B cell (primary cell): ENCODE results near the gene IL31RA. TPM values are rescaled to one million over a fixed set of nuclear protein-coding genes. Genes with fewer than 3 reads are reported as not detected.

Experiments used
- ATAC-seq: fragments of 200-7000 bp; cut with Tn5 transposase; one replicate; pipeline ENCODE4 v1.10.0; 2021; ENCODE audit warnings: low read depth, mild to moderate bottlenecking, moderate number of reproducible peaks, moderate library complexity
- CTCF ChIA-PET: fragments of 350-600 bp; sonication (Branson Sonifier 250); formaldehyde crosslinking; loops from one replicate; lab custom pipeline; 2021; ENCODE audit warnings: antibody characterized with exemption, inconsistent platforms; lab: Charles Lee
- POLR2A ChIA-PET: fragments of 350-600 bp; sonication (Branson Sonifier 250); formaldehyde crosslinking; loops from one replicate; lab custom pipeline; 2021; ENCODE audit warnings: antibody characterized with exemption; lab: Charles Lee
- DNase-seq: peaks from one replicate; pipeline ENCODE4 v3.0.0; 2013
- H2AFZ ChIP-seq: 2 replicates; pipeline ENCODE4 v1.6.1; 2012; ENCODE audit warnings: mild to moderate bottlenecking, low read depth, low read length; ENCODE audit not compliant: insufficient read depth, poor library complexity, severe bottlenecking
- H3K27ac ChIP-seq, 2 donors: 1 replicate in 1 of 2; 2 replicates in 1 of 2; pipeline ENCODE4 v1.5.1; 2012 to 2013; ENCODE audit warnings: low read length in 2 of 2, mild to moderate bottlenecking in 2 of 2, moderate library complexity in 1 of 2
- H3K27me3 ChIP-seq, 4 experiments: fragments of 200-600 bp in 1 of 4; sonication (generic) in 1 of 4; replicated peaks in 1 of 4; 1 replicate in 2 of 4; 2 replicates in 2 of 4; pipeline versions ENCODE4 v1.6.1 to v1.7.0; 2013 to 2016; ENCODE audit warnings: low read length in 3 of 4, mild to moderate bottlenecking in 2 of 4, mixed read lengths in 1 of 4, moderate library complexity in 1 of 4; ENCODE audit not compliant: insufficient read depth in 4 of 4, control insufficient read depth in 3 of 4; ENCODE audit errors: control extremely low read depth in 1 of 4
- H3K36me3 ChIP-seq, 2 experiments: replicated peaks in 1 of 2; 1 replicate in 1 of 2; 2 replicates in 1 of 2; pipeline versions ENCODE4 v1.6.1 to v1.7.1; 2013; ENCODE audit warnings: low read length in 1 of 2; ENCODE audit not compliant: insufficient read depth in 2 of 2, control insufficient read depth in 1 of 2; ENCODE audit errors: control extremely low read depth in 1 of 2, extremely low read depth in 1 of 2
- H3K4me1 ChIP-seq, 2 donors: fragments of 200-600 bp in 1 of 2; sonication (generic) in 1 of 2; 1 replicate in 1 of 2; 2 replicates in 1 of 2; pipeline versions ENCODE4 v1.5.1 to v1.6.1; 2013 to 2017; ENCODE audit warnings: low read length in 2 of 2; ENCODE audit not compliant: control insufficient read depth in 2 of 2, insufficient read depth in 2 of 2
- H3K4me2 ChIP-seq: replicated peaks from 2 replicates; pipeline ENCODE3; 2012; ENCODE audit warnings: mild to moderate bottlenecking, low read depth, low read length; ENCODE audit not compliant: poor library complexity, severe bottlenecking
- H3K4me3 ChIP-seq, 5 experiments: fragments of 200-600 bp in 1 of 5; sonication (generic) in 1 of 5; 1 replicate in 3 of 5; 2 replicates in 2 of 5; pipeline versions ENCODE4 v1.5.1 to v1.7.0; 2011 to 2016; ENCODE audit warnings: low read length in 4 of 5, mild to moderate bottlenecking in 4 of 5, low read depth in 2 of 5, control low read depth in 1 of 5, moderate library complexity in 1 of 5; ENCODE audit not compliant: insufficient read depth in 1 of 5; ENCODE audit errors: control extremely low read depth in 1 of 5, extremely low read depth in 1 of 5
- H3K79me2 ChIP-seq: fragments of 200-600 bp; sonication (generic); one replicate; pipeline ENCODE4 v1.6.0; 2016; ENCODE audit warnings: low read length; ENCODE audit not compliant: control insufficient read depth, insufficient read depth
- H3K9ac ChIP-seq: fragments of 200-600 bp; sonication (generic); 2 replicates; pipeline ENCODE4 v1.6.1; 2017; ENCODE audit warnings: mild to moderate bottlenecking, low read length, moderate library complexity
- H3K9me3 ChIP-seq, 3 donors: one replicate each; pipeline versions ENCODE4 v1.6.1 to v1.7.1; 2013; ENCODE audit warnings: low read length in 2 of 3; ENCODE audit not compliant: control insufficient read depth in 2 of 3, insufficient read depth in 1 of 3; ENCODE audit errors: control extremely low read depth in 1 of 3
- H4K20me1 ChIP-seq: 2 replicates; pipeline ENCODE4 v1.6.0; 2012; ENCODE audit warnings: mild to moderate bottlenecking, low read length; ENCODE audit not compliant: insufficient read depth, control insufficient read depth, poor library complexity, severe bottlenecking
- H3K27ac Mint-ChIP-seq: one replicate; pipeline ENCODE4 v1.8.0; 2021; ENCODE audit warnings: mixed read lengths
- H3K27me3 Mint-ChIP-seq: one replicate; pipeline ENCODE4 v1.8.0; 2021; ENCODE audit warnings: mixed read lengths
- H3K4me1 Mint-ChIP-seq: one replicate; pipeline ENCODE4 v1.8.0; 2021; ENCODE audit warnings: mixed read lengths
- H3K4me3 Mint-ChIP-seq: one replicate; pipeline ENCODE4 v1.8.0; 2021; ENCODE audit warnings: mixed read lengths
- H3K9me3 Mint-ChIP-seq: one replicate; pipeline ENCODE4 v1.8.0; 2022; ENCODE audit warnings: mixed read lengths; ENCODE audit not compliant: insufficient read depth
- CTCF ChIP-seq: fragments of 200-600 bp; IDR thresholded peaks from one replicate; pipeline ENCODE4 v1.8.0; 2022; ENCODE audit warnings: antibody characterized with exemption, mild to moderate bottlenecking
- EZH2 ChIP-seq: IDR thresholded peaks from 2 replicates; pipeline ENCODE4 v1.6.1; 2012; ENCODE audit warnings: borderline replicate concordance, low read depth, mild to moderate bottlenecking, moderate library complexity, low read length; ENCODE audit not compliant: insufficient read depth, poor library complexity, severe bottlenecking
- WGBS: methylation state at CpG from one replicate; pipeline ENCODE4 v1.1.5; 2013; ENCODE audit warnings: missing lambda C conversion rate; ENCODE audit not compliant: insufficient coverage; 5-methylcytosine and 5-hydroxymethylcytosine counted together
- intact Hi-C: fragments of 100-400 bp; cut with micrococcal nuclease; formaldehyde crosslinking; loops from one replicate; pipeline ENCODE4 v1.10.0; 2022
- polyA plus RNA-seq: library from polyadenylated mRNA; depleted of rRNA; stranded (reverse); fragments of >200 nt; gene quantifications from 2 replicates; pipeline ENCODE4 v1.2.3, GENCODE V29; 2012
- total RNA-seq, 2 donors: library from RNA; stranded (reverse); fragments of 120-200 nt in 1 of 2; gene quantifications; 1 replicate in 1 of 2; 2 replicates in 1 of 2; pipeline versions ENCODE4 v1.2.3 to v1.2.4, GENCODE V29; 2013 to 2022

IL31RA gene
- total and polyA plus RNA-seq, 2 donors (not counting 1 experiment from before 2014, with no cell fraction given), result not detected

GRCh38 chr5:55924744-55925143, 73.6 kb downstream of the IL31RA start:
- 86% methylated on average over 9 of the region's 11 CpGs for WGBS
- H3K79me2 ChIP-seq, result no peaks in the 10 kb centered on the region
- intact Hi-C loops, result no loop called here
- H3K9me3 ChIP-seq, result no peaks in the 10 kb centered on the region
- H3K27me3 ChIP-seq, result peaks cover 0 to 8% (median 1%) of the 10 kb centered on the region in 4 experiments
- TF ChIP-seq EZH2 (no peak), CTCF (no peak)
- no peak overlapping the region for H2AFZ ChIP-seq
- Mint-ChIP-seq H3K9me3 (no peaks in the 10 kb centered on the region), H3K27me3 (peaks cover 15% of the 10 kb centered on the region), H3K4me1 (peaks cover 11% of the 10 kb centered on the region), H3K27ac (no peak overlapping the region), H3K4me3 (no peak overlapping the region)
- DNase-seq (no peak), ATAC-seq (no peak)
- no peak overlapping the region for H3K4me3 ChIP-seq
- CTCF ChIA-PET, result interaction anchor here (1.1 kb wide), 1 partner anchor 10 kb away, joined by 4 read pairs; no protein-coding TSS in a partner anchor
- no peaks in the 10 kb centered on the region for H3K36me3 ChIP-seq
- no peak overlapping the region for H3K9ac ChIP-seq
- H4K20me1 ChIP-seq, result no peaks in the 10 kb centered on the region
- H3K4me1 ChIP-seq, result peaks cover 8 to 10% of the 10 kb centered on the region in 2 donors
- POLR2A ChIA-PET, result no interaction called here
- H3K27ac ChIP-seq, result no peak overlapping the region
- H3K4me2 ChIP-seq, result no peak overlapping the region

GRCh38 chr5:55925181-55925580, 74.0 kb downstream of the IL31RA start:
- ATAC-seq (no peak), DNase-seq (no peak)
- no peaks in the 10 kb centered on the region for H3K9me3 Mint-ChIP-seq
- POLR2A ChIA-PET, result no interaction called here
- Histone ChIP-seq H3K9ac (no peak overlapping the region), H3K4me2 (no peak overlapping the region), H3K79me2 (no peaks in the 10 kb centered on the region), H3K4me1 (peaks cover 7 to 10% of the 10 kb centered on the region in 2 donors), H3K27ac (no peak overlapping the region), H3K27me3 (peaks cover 0 to 8% (median 1%) of the 10 kb centered on the region in 4 experiments), H4K20me1 (no peaks in the 10 kb centered on the region), H3K36me3 (no peaks in the 10 kb centered on the region), H3K4me3 (no peak overlapping the region), H3K9me3 (no peaks in the 10 kb centered on the region), H2AFZ (no peak overlapping the region)
- no peak overlapping the region for H3K27ac Mint-ChIP-seq
- no peak overlapping the region for H3K4me3 Mint-ChIP-seq
- CTCF ChIA-PET, result no interaction called here
- 93% methylated on average over 2 of the region's 3 CpGs for WGBS
- no peak for TF ChIP-seq EZH2
- no peak for TF ChIP-seq CTCF
- intact Hi-C loops, result no loop called here
- H3K4me1 Mint-ChIP-seq, result peaks cover 9% of the 10 kb centered on the region
- H3K27me3 Mint-ChIP-seq, result peaks cover 15% of the 10 kb centered on the region
